Type B pancreatic cell (in vitro differentiated cells): ENCODE measurements around the gene MYO3B. TPM values are rescaled to one million over a fixed set of nuclear protein-coding genes. Genes with fewer than 3 reads are reported as not detected.

Experiments
- DNase-seq: peaks from one replicate; pipeline ENCODE4 v3.0.0; 2021; ENCODE audit warnings: mixed read lengths; ENCODE audit not compliant: unreplicated experiment; ENCODE audit errors: extremely low spot score
- H3K27ac Mint-ChIP-seq: 2 replicates; pipeline ENCODE4 v1.8.0; 2021; ENCODE audit warnings: mild to moderate bottlenecking, mixed read lengths
- H3K27me3 Mint-ChIP-seq: 2 replicates; pipeline ENCODE4 v1.8.0; 2021; ENCODE audit warnings: mixed read lengths
- H3K36me3 Mint-ChIP-seq: 2 replicates; pipeline ENCODE4 v1.8.0; 2021; ENCODE audit warnings: mixed read lengths
- H3K4me1 Mint-ChIP-seq: one replicate; pipeline ENCODE4 v1.8.0; 2021; ENCODE audit warnings: mixed read lengths; ENCODE audit not compliant: unreplicated experiment
- H3K4me3 Mint-ChIP-seq: 2 replicates; pipeline ENCODE4 v1.8.0; 2021; ENCODE audit warnings: mild to moderate bottlenecking, mixed read lengths
- H3K9me3 Mint-ChIP-seq: 2 replicates; pipeline ENCODE4 v1.8.0; 2021; ENCODE audit warnings: mixed read lengths
- CTCF ChIP-seq: fragments of 200-600 bp; sonication (generic); conservative IDR thresholded peaks from 2 replicates; pipeline ENCODE4 v1.5.0; 2021; ENCODE audit warnings: antibody characterized with exemption, mild to moderate bottlenecking
- total RNA-seq: library from RNA; stranded (reverse); gene quantifications from 2 replicates; pipeline ENCODE4 v1.2.1, GENCODE V29; 2021; ENCODE audit warnings: low replicate concordance

The MYO3B gene
- total RNA-seq, 1 donor from 2014 or later = 0.46 TPM

- Mint-ChIP-seq H3K27me3 (peaks cover 39% of the 10 kb centered on the region), H3K27ac (no peak overlapping the region), H3K4me1 (no peaks in the 10 kb centered on the region), H3K36me3 (no peaks in the 10 kb centered on the region), H3K4me3 (no peak overlapping the region), H3K9me3 (peaks cover 5% of the 10 kb centered on the region)
- no peak for TF ChIP-seq CTCF
- no peak for DNase-seq
Observed at GRCh38 chr2:170332676-170333402, 154.9 kb downstream of the MYO3B start.

GRCh38 chr2:170335351-170335750 is 157.4 kb downstream of the MYO3B start:
- no peak overlapping the region for H3K4me3 Mint-ChIP-seq
- H3K36me3 Mint-ChIP-seq = no peaks in the 10 kb centered on the region
- peaks cover 35% of the 10 kb centered on the region for H3K27me3 Mint-ChIP-seq
- H3K4me1 Mint-ChIP-seq = peaks cover 4% of the 10 kb centered on the region
- TF ChIP-seq CTCF = no peak
- no peak overlapping the region for H3K27ac Mint-ChIP-seq
- H3K9me3 Mint-ChIP-seq = peaks cover 5% of the 10 kb centered on the region
- no peak for DNase-seq

GRCh38 chr2:170336408-170336807 is 158.5 kb downstream of the MYO3B start:
- Mint-ChIP-seq H3K9me3 (peaks cover 5% of the 10 kb centered on the region), H3K4me3 (no peak overlapping the region)

GRCh38 chr2:170336916-170337315 is 159.0 kb downstream of the MYO3B start:
- DNase-seq = no peak
- H3K36me3 Mint-ChIP-seq = no peaks in the 10 kb centered on the region
- peaks cover 25% of the 10 kb centered on the region for H3K27me3 Mint-ChIP-seq
- TF ChIP-seq CTCF = no peak
- peaks cover 2% of the 10 kb centered on the region for H3K9me3 Mint-ChIP-seq
- peaks cover 4% of the 10 kb centered on the region for H3K4me1 Mint-ChIP-seq
- no peak overlapping the region for H3K27ac Mint-ChIP-seq
- no peak overlapping the region for H3K4me3 Mint-ChIP-seq

More at GRCh38 chr2:170336408-170336807, 158.5 kb downstream of the MYO3B start:
- no peak overlapping the region for H3K27ac Mint-ChIP-seq
- DNase-seq = no peak
- H3K36me3 Mint-ChIP-seq = no peaks in the 10 kb centered on the region
- peaks cover 4% of the 10 kb centered on the region for H3K4me1 Mint-ChIP-seq
- H3K27me3 Mint-ChIP-seq = peaks cover 29% of the 10 kb centered on the region
- no peak for TF ChIP-seq CTCF

GRCh38 chr2:170339322-170339721 is 161.4 kb downstream of the MYO3B start:
- Mint-ChIP-seq H3K27me3 (peaks cover 8% of the 10 kb centered on the region), H3K4me1 (peaks cover 4% of the 10 kb centered on the region), H3K36me3 (no peaks in the 10 kb centered on the region), H3K4me3 (no peak overlapping the region), H3K9me3 (no peaks in the 10 kb centered on the region), H3K27ac (no peak overlapping the region)
- no peak for DNase-seq
- TF ChIP-seq CTCF = no peak
